SK-N-SH (cell line): Measurements from ENCODE around the gene SLAMF7. TPM values are rescaled to one million over a fixed set of nuclear protein-coding genes. Genes with fewer than 3 reads are reported as not detected.

ENCODE experiments used
- CTCF ChIA-PET: fragments of 300-600, 350-600 bp; formaldehyde crosslinking; extraction: SDS; loops from one replicate; lab custom pipeline; 2021; lab: Yijun Ruan, JAX
- POLR2A ChIA-PET: fragments of 350-600 bp; sonication (Branson Sonifier 250); formaldehyde crosslinking; extraction: SDS; loops from one replicate; lab custom pipeline; 2020; ENCODE audit warnings: antibody characterized with exemption, inconsistent platforms; lab: Yijun Ruan, JAX
- DNase-seq: peaks from one replicate; pipeline ENCODE4 v3.0.0; 2012
- H2AFZ ChIP-seq: fragments of 200-600 bp; sonication (generic); 2 replicates; pipeline ENCODE4 v1.8.1; 2016; ENCODE audit warnings: antibody characterized with exemption, mild to moderate bottlenecking, low read depth
- H3F3A ChIP-seq: fragments of 200-600 bp; sonication (generic); replicated peaks from 2 replicates; pipeline ENCODE3; 2016; ENCODE audit warnings: antibody characterized with exemption, mild to moderate bottlenecking; ENCODE audit not compliant: insufficient read depth
- H3K27ac ChIP-seq, 2 experiments: fragments of 200-500 bp in 1 of 2; fragments of 200-600 bp in 1 of 2; sonication (Bioruptor generic) in 1 of 2; sonication (generic), shearing (Covaris generic) in 1 of 2; 2 replicates each; pipeline versions ENCODE4 v1.5.1 to v1.6.1; 2014 to 2016; ENCODE audit warnings: low read depth in 2 of 2, inconsistent platforms in 1 of 2, low read length in 1 of 2, mild to moderate bottlenecking in 1 of 2, mixed read lengths in 1 of 2
- H3K27me3 ChIP-seq: fragments of 200-600 bp; sonication (generic), shearing (Covaris generic); 2 replicates; pipeline ENCODE4 v1.6.1; 2016; ENCODE audit warnings: mixed run types; ENCODE audit not compliant: insufficient read depth
- H3K36me3 ChIP-seq, 2 experiments: fragments of 200-500 bp in 1 of 2; fragments of 200-600 bp in 1 of 2; sonication (Bioruptor generic) in 1 of 2; sonication (generic) in 1 of 2; replicated peaks in 1 of 2; 2 replicates each; pipeline versions ENCODE3 to v1.5.1; 2014 to 2016; ENCODE audit warnings: low read length in 1 of 2, mild to moderate bottlenecking in 1 of 2; ENCODE audit not compliant: insufficient read depth in 2 of 2, control insufficient read depth in 1 of 2
- H3K4me1 ChIP-seq, 2 experiments: fragments of 200-500 bp in 1 of 2; fragments of 200-600 bp in 1 of 2; sonication (Bioruptor generic) in 1 of 2; sonication (generic), shearing (Covaris generic) in 1 of 2; 2 replicates each; pipeline versions ENCODE4 v1.5.1 to v1.6.1; 2014 to 2016; ENCODE audit warnings: low read depth in 1 of 2, low read length in 1 of 2, mixed run types in 1 of 2; ENCODE audit not compliant: insufficient read depth in 2 of 2, control insufficient read depth in 1 of 2
- H3K4me2 ChIP-seq: fragments of 200-600 bp; sonication (generic), shearing (Covaris generic); 2 replicates; pipeline ENCODE4 v1.6.1; 2017; ENCODE audit warnings: mixed run types
- H3K4me3 ChIP-seq, 2 experiments: fragments of 200-500 bp in 1 of 2; fragments of 200-600 bp in 1 of 2; sonication (Bioruptor generic) in 1 of 2; sonication (generic), shearing (Covaris generic) in 1 of 2; 2 replicates each; pipeline versions ENCODE4 v1.5.1 to v1.8.1; 2014 to 2016; ENCODE audit warnings: low read depth in 2 of 2, inconsistent platforms in 1 of 2, low read length in 1 of 2, mild to moderate bottlenecking in 1 of 2, mixed read lengths in 1 of 2, moderate library complexity in 1 of 2
- H3K79me2 ChIP-seq: fragments of 200-600 bp; sonication (generic); 2 replicates; pipeline ENCODE4 v1.8.1; 2017; ENCODE audit warnings: mild to moderate bottlenecking; ENCODE audit not compliant: insufficient read depth
- H3K9ac ChIP-seq: fragments of 200-600 bp; sonication (generic); 2 replicates; pipeline ENCODE4 v1.6.1; 2017; ENCODE audit warnings: mixed run types
- H3K9me2 ChIP-seq: fragments of 200-600 bp; sonication (generic); 2 replicates; pipeline ENCODE4 v1.6.1; 2017; ENCODE audit warnings: mixed run types
- H3K9me3 ChIP-seq: fragments of 200-600 bp; sonication (generic); 2 replicates; pipeline ENCODE4 v1.6.1; 2017; ENCODE audit warnings: mixed run types, mild to moderate bottlenecking, moderate library complexity
- H4K20me1 ChIP-seq: fragments of 200-600 bp; sonication (generic); 2 replicates; pipeline ENCODE4 v1.6.1; 2017; ENCODE audit warnings: mild to moderate bottlenecking, mixed run types; ENCODE audit not compliant: insufficient read depth
- CTCF ChIP-seq: fragments of 200-600 bp; sonication (generic); IDR thresholded peaks from 2 replicates; pipeline ENCODE4 v1.6.1; 2017; ENCODE audit warnings: antibody characterized with exemption, mild to moderate bottlenecking, moderate library complexity
- EP300 ChIP-seq, 2 experiments: IDR thresholded peaks; 2 replicates each; pipeline versions ENCODE4 v1.4.0 to v1.6.1; 2012; ENCODE audit warnings: borderline replicate concordance in 1 of 2, low read depth in 1 of 2, low read length in 1 of 2
- FOXJ3 ChIP-seq: sonication (generic); formaldehyde crosslinking; IDR thresholded peaks from 2 replicates; pipeline ENCODE4 v1.5.1; 2020; ENCODE audit warnings: mild to moderate bottlenecking, missing genetic modification reagents
- GATA2 ChIP-seq: sonication (generic); formaldehyde crosslinking; IDR thresholded peaks from 2 replicates; pipeline ENCODE4 v1.5.0; 2020; ENCODE audit warnings: mild to moderate bottlenecking, missing genetic modification reagents
- IRF3 ChIP-seq: fragments of 150-350 bp; IDR thresholded peaks from 2 replicates; pipeline ENCODE4 v1.6.1; 2016; ENCODE audit warnings: mild to moderate bottlenecking, low read depth, low read length
- MEF2A ChIP-seq: IDR thresholded peaks from 2 replicates; pipeline ENCODE4 v1.4.0; 2012; ENCODE audit warnings: low read depth, borderline replicate concordance
- REST ChIP-seq: IDR thresholded peaks from 2 replicates; pipeline ENCODE4 v1.6.1; 2012; ENCODE audit warnings: mild to moderate bottlenecking, low read depth, low read length, moderate library complexity
- YY1 ChIP-seq: IDR thresholded peaks from 2 replicates; pipeline ENCODE4 v1.4.0; 2012; ENCODE audit warnings: low read depth, mild to moderate bottlenecking
- WGBS: methylation state at CpG from one replicate; pipeline ENCODE4 v1.1.6; 2017; ENCODE audit warnings: low lambda C conversion rate; 5-methylcytosine and 5-hydroxymethylcytosine counted together
- polyA plus RNA-seq, 3 experiments: library from polyadenylated mRNA; depleted of rRNA; stranded (reverse); fragments of >200 nt; gene quantifications; 2 replicates each; pipeline ENCODE4 v1.2.3, GENCODE V29; 2012

The SLAMF7 gene
- polyA plus RNA-seq, 1 of the 3 experiments (the other 2 are of a cell fraction), result not detected

DNA sequence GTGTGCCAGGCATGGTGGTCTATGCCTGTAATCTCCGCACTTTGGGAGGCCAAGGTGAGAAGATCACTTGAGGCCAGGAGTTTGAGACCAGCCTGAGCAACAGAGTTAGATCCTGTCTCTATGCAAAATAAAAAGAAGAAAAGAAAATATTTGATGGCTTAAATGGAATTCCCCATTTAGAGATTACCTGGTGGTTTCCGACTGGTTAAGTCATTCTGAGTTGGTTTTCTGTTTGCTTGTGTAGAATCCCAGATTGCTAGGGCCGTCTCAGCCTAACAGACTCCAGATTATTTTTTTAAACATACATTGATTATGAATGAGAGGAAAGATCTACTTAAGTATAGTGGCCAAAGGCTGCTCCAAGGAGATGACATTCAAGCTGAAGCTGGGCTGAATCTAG is 34.0 kb downstream of the SLAMF7 start (continued):
- no peak for TF ChIP-seq YY1
- TF ChIP-seq MEF2A, result no peak

GRCh38 chr1:160774886-160775719 is 36.1 kb downstream of the SLAMF7 start:
- Histone ChIP-seq H3F3A (no peaks in the 10 kb centered on the region), H3K4me2 (no peak overlapping the region), H2AFZ (no peak overlapping the region), H4K20me1 (no peaks in the 10 kb centered on the region), H3K36me3 (no peaks in the 10 kb centered on the region), H3K27me3 (peaks cover 20% of the 10 kb centered on the region; the same call in 1 of the 2 replicates), H3K27ac (no peak overlapping the region), H3K4me1 (no peaks in the 10 kb centered on the region), H3K79me2 (no peaks in the 10 kb centered on the region), H3K9me2 (no peaks in the 10 kb centered on the region), H3K9me3 (no peaks in the 10 kb centered on the region), H3K4me3 (no peak overlapping the region), H3K9ac (no peak overlapping the region)
- ChIA-PET POLR2A (no interaction called here), CTCF (interaction anchor here (0.8 kb wide), 1 partner anchor 323 kb away, joined by 3 read pairs; the partner anchor contains the start of gene KLHDC9)
- no peak for DNase-seq
- 8% methylated on average over 2 of the region's 2 CpGs for WGBS
- TF ChIP-seq EP300 (IDR thresholded peaks at IDR 0.05; ENCODE audit: borderline replicate concordance in 1 of 2, low read depth in 1 of 2, low read length in 1 of 2) (no peak), FOXJ3 (CRISPR knock-in tag) (no peak)

DNA sequence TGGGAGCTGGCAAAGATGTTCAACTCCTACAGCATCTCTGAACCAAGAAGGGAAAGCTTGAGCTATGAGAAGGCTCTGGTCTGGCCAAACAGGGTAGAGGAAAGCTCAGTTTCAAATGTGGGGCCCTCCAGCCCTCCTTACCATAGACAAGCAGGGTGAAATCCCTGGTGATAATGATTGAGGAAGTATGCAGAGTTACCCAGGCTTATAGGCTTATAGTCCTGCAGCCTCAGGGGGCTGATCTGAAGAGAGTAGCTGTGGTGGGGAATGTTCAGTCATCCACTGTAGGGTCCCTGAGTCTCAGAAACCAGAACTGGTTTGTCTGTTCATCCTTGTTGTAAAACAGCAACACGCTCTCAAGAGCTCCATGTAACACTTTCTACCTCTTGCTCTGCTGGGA is 37.1 kb downstream of the SLAMF7 start:
- peaks cover 14% of the 10 kb centered on the region; the same call in 1 of the 2 replicates for H3K27me3 ChIP-seq
- H3K27ac ChIP-seq, result no peak overlapping the region
- no peak overlapping the region for H3K4me2 ChIP-seq
- no peaks in the 10 kb centered on the region for H3F3A ChIP-seq
- WGBS, result 13% methylated on average over 1 of the region's 1 CpG
- no peaks in the 10 kb centered on the region for H3K9me3 ChIP-seq
- H2AFZ ChIP-seq, result no peak overlapping the region
- no peaks in the 10 kb centered on the region for H3K9me2 ChIP-seq
- H3K79me2 ChIP-seq, result no peaks in the 10 kb centered on the region
- H4K20me1 ChIP-seq, result no peaks in the 10 kb centered on the region
- CTCF ChIA-PET, result interaction anchor here (0.8 to 2.7 kb wide), 4 partner anchors 8 to 101 kb away, joined by 3 to 8 read pairs (median 4); no protein-coding TSS in a partner anchor
- TF ChIP-seq CTCF, result no peak
- TF ChIP-seq GATA2 (CRISPR knock-in tag), result no peak
- TF ChIP-seq REST, result no peak
- no peak for TF ChIP-seq IRF3
- H3K9ac ChIP-seq, result no peak overlapping the region
- no peak overlapping the region for H3K4me3 ChIP-seq
- POLR2A ChIA-PET, result no interaction called here
- H3K36me3 ChIP-seq, result no peaks in the 10 kb centered on the region
- no peaks in the 10 kb centered on the region for H3K4me1 ChIP-seq
- DNase-seq, result no peak
